Gastroesophageal sphincter (tissue), 4 donors: ENCODE results near the gene IL17A. TPM values are rescaled to one million over a fixed set of nuclear protein-coding genes. Genes with fewer than 3 reads are reported as not detected.

Experiments
- ATAC-seq: fragments of 150-250 bp; one replicate; pipeline ENCODE4 v1.9.1; 2016; ENCODE audit warnings: mild to moderate bottlenecking, moderate library complexity
- H3K27ac ChIP-seq, 4 donors: fragments of 200-600 bp; sonication (generic) in 3 of 4; 1 replicate in 3 of 4; 2 replicates in 1 of 4; pipeline ENCODE4 v1.5.1; 2016 to 2019
- H3K27me3 ChIP-seq: fragments of 200-600 bp; sonication (generic); one replicate; pipeline ENCODE4 v1.5.1; 2019
- H3K36me3 ChIP-seq, 2 donors: fragments of 200-600 bp; sonication (generic); one replicate each; pipeline ENCODE4 v1.5.1; 2019; ENCODE audit warnings: control low read depth in 1 of 2
- H3K4me1 ChIP-seq, 3 donors: fragments of 200-600 bp; sonication (generic); 1 replicate in 2 of 3; 2 replicates in 1 of 3; pipeline ENCODE4 v1.5.1; 2016 to 2019; ENCODE audit warnings: control low read depth in 2 of 3
- H3K4me3 ChIP-seq, 2 donors: fragments of 200-600 bp; sonication (generic); one replicate each; pipeline ENCODE4 v1.5.1; 2019; ENCODE audit warnings: mild to moderate bottlenecking in 1 of 2, moderate library complexity in 1 of 2
- H3K9me3 ChIP-seq, 3 donors: fragments of 200-600 bp; sonication (generic); one replicate each; pipeline ENCODE4 v1.5.1; 2017 to 2019; ENCODE audit warnings: control low read depth in 2 of 3
- EP300 ChIP-seq: sonication (generic); formaldehyde crosslinking; IDR thresholded peaks from one replicate; pipeline ENCODE4 v1.6.1; 2017; ENCODE audit warnings: antibody characterized with exemption, mild to moderate bottlenecking
- POLR2A ChIP-seq, 2 donors: fragments of 450-650 bp; IDR thresholded peaks; one replicate each; pipeline ENCODE4 v1.6.1; 2017; ENCODE audit warnings: antibody characterized with exemption in 2 of 2, mild to moderate bottlenecking in 2 of 2, moderate library complexity in 1 of 2
- POLR2AphosphoS5 ChIP-seq: sonication (generic); formaldehyde crosslinking; IDR thresholded peaks from one replicate; pipeline ENCODE4 v1.6.1; 2017; ENCODE audit warnings: antibody characterized with exemption
- WGBS, 2 donors: methylation state at CpG; one replicate each; pipeline ENCODE4 v1.1.5; 2018; ENCODE audit warnings: low coverage in 1 of 2; 5-methylcytosine and 5-hydroxymethylcytosine counted together
- total RNA-seq, 4 donors: library from RNA; depleted of rRNA; stranded (reverse); fragments of >200 nt; gene quantifications; one replicate each; pipeline ENCODE4 v1.1.0, GENCODE V29; 2016
- TF ChIP-seq, protein P1 (sequence below), 4 experiments: fragments of 200-600 bp in 2 of 4; fragments of 450-650 bp in 2 of 4; sonication (generic) in 1 of 4; IDR thresholded peaks; one replicate each; pipeline ENCODE4 v1.5.1; 2017 to 2019; ENCODE audit warnings: antibody characterized with exemption in 4 of 4, mild to moderate bottlenecking in 2 of 4, moderate library complexity in 2 of 4

Gene IL17A
- total RNA-seq, 4 donors from 2014 or later: not detected

- H3K27me3 ChIP-seq: no peaks in the 10 kb centered on the region
- H3K36me3 ChIP-seq: no peaks in the 10 kb centered on the region
These were observed 34.1 kb upstream of the IL17A start for GRCh38 chr6:52152070-52152423.

GRCh38 chr6:52152711-52153160, 33.4 kb upstream of the IL17A start:
- H3K4me3 ChIP-seq: no peak overlapping the region
- no peak overlapping the region for H3K27ac ChIP-seq
- no peak for ATAC-seq
- 38 to 58% methylated on average over 2 to 4 of the region's 7 CpGs for WGBS, 2 donors
- TF ChIP-seq POLR2AphosphoS5: no peak
- TF ChIP-seq EP300: no peak
- no peak for TF ChIP-seq POLR2A (IDR thresholded peaks at IDR 0.05)
- TF ChIP-seq, protein P1, sequence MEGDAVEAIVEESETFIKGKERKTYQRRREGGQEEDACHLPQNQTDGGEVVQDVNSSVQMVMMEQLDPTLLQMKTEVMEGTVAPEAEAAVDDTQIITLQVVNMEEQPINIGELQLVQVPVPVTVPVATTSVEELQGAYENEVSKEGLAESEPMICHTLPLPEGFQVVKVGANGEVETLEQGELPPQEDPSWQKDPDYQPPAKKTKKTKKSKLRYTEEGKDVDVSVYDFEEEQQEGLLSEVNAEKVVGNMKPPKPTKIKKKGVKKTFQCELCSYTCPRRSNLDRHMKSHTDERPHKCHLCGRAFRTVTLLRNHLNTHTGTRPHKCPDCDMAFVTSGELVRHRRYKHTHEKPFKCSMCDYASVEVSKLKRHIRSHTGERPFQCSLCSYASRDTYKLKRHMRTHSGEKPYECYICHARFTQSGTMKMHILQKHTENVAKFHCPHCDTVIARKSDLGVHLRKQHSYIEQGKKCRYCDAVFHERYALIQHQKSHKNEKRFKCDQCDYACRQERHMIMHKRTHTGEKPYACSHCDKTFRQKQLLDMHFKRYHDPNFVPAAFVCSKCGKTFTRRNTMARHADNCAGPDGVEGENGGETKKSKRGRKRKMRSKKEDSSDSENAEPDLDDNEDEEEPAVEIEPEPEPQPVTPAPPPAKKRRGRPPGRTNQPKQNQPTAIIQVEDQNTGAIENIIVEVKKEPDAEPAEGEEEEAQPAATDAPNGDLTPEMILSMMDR (IDR thresholded peaks at IDR 0.05): no peak
- no peaks in the 10 kb centered on the region for H3K27me3 ChIP-seq
- no peaks in the 10 kb centered on the region for H3K9me3 ChIP-seq
- no peaks in the 10 kb centered on the region for H3K36me3 ChIP-seq
- no peaks in the 10 kb centered on the region for H3K4me1 ChIP-seq

More at GRCh38 chr6:52152070-52152423, 34.1 kb upstream of the IL17A start:
- H3K4me3 ChIP-seq: no peak overlapping the region
- H3K9me3 ChIP-seq: no peaks in the 10 kb centered on the region
- TF ChIP-seq POLR2AphosphoS5: no peak
- TF ChIP-seq EP300: no peak
- no peak for TF ChIP-seq POLR2A (IDR thresholded peaks at IDR 0.05)
- TF ChIP-seq, protein P1 (IDR thresholded peaks at IDR 0.05): no peak
- H3K4me1 ChIP-seq: no peaks in the 10 kb centered on the region
- H3K27ac ChIP-seq: no peak overlapping the region
- no peak for ATAC-seq

GRCh38 chr6:52154381-52154780, 31.8 kb upstream of the IL17A start:
- Histone ChIP-seq H3K27me3 (no peaks in the 10 kb centered on the region), H3K36me3 (no peaks in the 10 kb centered on the region), H3K9me3 (no peaks in the 10 kb centered on the region), H3K4me1 (no peaks in the 10 kb centered on the region), H3K4me3 (no peak overlapping the region), H3K27ac (no peak overlapping the region)
- no peak for ATAC-seq
- TF ChIP-seq POLR2A (IDR thresholded peaks at IDR 0.05): no peak
- TF ChIP-seq EP300: no peak
- TF ChIP-seq, protein P1 (IDR thresholded peaks at IDR 0.05): no peak
- TF ChIP-seq POLR2AphosphoS5: no peak
- WGBS, 2 donors: 87% methylated on average over 3 of the region's 3 CpGs; no CpG with 5 or more reads in 1 of the 2 donors

GRCh38 chr6:52155791-52156576, 30.2 kb upstream of the IL17A start:
- Histone ChIP-seq H3K4me3 (no peak overlapping the region), H3K36me3 (no peaks in the 10 kb centered on the region), H3K9me3 (no peaks in the 10 kb centered on the region), H3K27ac (no peak overlapping the region), H3K27me3 (no peaks in the 10 kb centered on the region), H3K4me1 (no peaks in the 10 kb centered on the region)
- no peak for ATAC-seq
- WGBS, 2 donors: 70 to 72% methylated on average over 3 to 7 of the region's 7 CpGs
- TF ChIP-seq POLR2AphosphoS5 (no peak), POLR2A (IDR thresholded peaks at IDR 0.05) (no peak), EP300 (no peak)
- TF ChIP-seq, protein P1 (IDR thresholded peaks at IDR 0.05): no peak

DNA sequence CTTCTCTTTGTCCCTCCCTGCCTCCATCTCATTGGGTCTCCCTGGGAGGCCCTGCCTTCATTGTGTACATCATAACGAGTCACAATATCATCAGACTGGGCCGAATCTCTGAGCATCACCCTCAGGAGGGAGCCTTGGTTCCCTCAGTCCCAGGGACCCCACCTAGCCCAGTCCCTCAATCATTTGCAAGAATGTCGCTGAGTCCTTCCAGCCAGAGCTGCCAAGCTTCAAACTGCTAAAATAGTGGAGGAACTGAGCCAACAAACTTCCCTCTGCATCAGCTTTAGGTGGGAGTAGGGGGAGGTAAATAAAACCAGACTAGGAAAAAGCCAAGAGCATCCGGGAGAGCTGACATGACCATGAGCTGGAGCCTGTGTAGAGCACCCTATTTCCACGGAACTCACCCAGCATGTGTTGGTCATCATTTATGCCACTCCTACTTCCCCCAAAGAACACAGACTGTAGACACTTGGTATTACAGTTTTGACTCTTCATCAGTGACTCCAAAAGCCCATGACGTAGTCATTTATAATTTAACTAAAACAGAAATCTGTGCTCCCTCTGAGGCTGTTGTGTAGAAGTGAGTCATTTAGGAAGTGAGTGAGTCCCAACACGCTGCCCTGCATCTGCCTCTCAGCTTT, 28.8 kb upstream of the IL17A start:
- Histone ChIP-seq H3K36me3 (no peaks in the 10 kb centered on the region), H3K27ac (no peak overlapping the region), H3K4me3 (no peak overlapping the region), H3K4me1 (no peaks in the 10 kb centered on the region), H3K27me3 (no peaks in the 10 kb centered on the region), H3K9me3 (no peaks in the 10 kb centered on the region)
- WGBS, 2 donors: 38 to 66% methylated on average over 4 to 5 of the region's 7 CpGs
- no peak for ATAC-seq
- TF ChIP-seq, protein P1 (IDR thresholded peaks at IDR 0.05): no peak
- TF ChIP-seq POLR2A (IDR thresholded peaks at IDR 0.05) (no peak), EP300 (no peak), POLR2AphosphoS5 (no peak)
